Urinary bladder (tissue), 4 donors: ENCODE measurements around the gene MFAP1. TPM values are rescaled to one million over a fixed set of nuclear protein-coding genes. Genes with fewer than 3 reads are reported as not detected.

Experiments used
- DNase-seq: peaks from one replicate; pipeline ENCODE4 v3.0.0-alpha.2; 2015; ENCODE audit errors: extremely low spot score
- H3K27ac ChIP-seq: one replicate; pipeline ENCODE4 v1.5.1; 2013; ENCODE audit warnings: low read depth, mild to moderate bottlenecking, moderate library complexity
- H3K36me3 ChIP-seq: one replicate; pipeline ENCODE4 v1.6.1; 2013; ENCODE audit warnings: mild to moderate bottlenecking, moderate library complexity; ENCODE audit not compliant: insufficient read depth
- H3K4me1 ChIP-seq: one replicate; pipeline ENCODE4 v1.6.1; 2013; ENCODE audit warnings: mild to moderate bottlenecking, moderate library complexity; ENCODE audit not compliant: insufficient read depth
- H3K4me3 ChIP-seq: one replicate; pipeline ENCODE4 v1.5.1; 2013; ENCODE audit warnings: low read depth, low read length
- WGBS: extraction: QIAGEN DNeasy Blood & Tissue Kit; methylation state at CpG from one replicate; pipeline ENCODE4 v1.1.7; 2013; 5-methylcytosine and 5-hydroxymethylcytosine counted together
- polyA plus RNA-seq: library from polyadenylated mRNA; stranded (reverse); fragments of 200-250 nt; gene quantifications from one replicate; pipeline ENCODE4 v1.2.3, GENCODE V29; 2013
- total RNA-seq: library from RNA; depleted of rRNA; stranded (reverse); fragments of >200 nt; gene quantifications from one replicate; pipeline ENCODE4 v1.2.3, GENCODE V29; 2014
- donor health status: healthy with polysubstance abuse.
- donor health status: healthy.

MFAP1 gene
- total and polyA plus RNA-seq, 2 donors = 22.4 to 26.2 TPM

GRCh38 chr15:43800286-43801141, 24.0 kb downstream of the MFAP1 start, which contains the start of gene HYPK:
TSS of gene HYPK (plus strand) at chr15:43800599. CDS start at chr15:43800623, 24 bp downstream.
- DNase-seq = peak; percentile 79
- peak within 1 kb of the TSS; percentile 87 for H3K4me3 ChIP-seq
- WGBS = 3% methylated on average over 44 of the region's 44 CpGs
- H3K36me3 ChIP-seq = peaks cover 6% of the 10 kb centered on the region
- peak within 1 kb of the TSS; percentile 84 for H3K27ac ChIP-seq
- H3K4me1 ChIP-seq = peaks cover 2% of the 10 kb centered on the region

GRCh38 chr15:43799945-43800285, 24.6 kb downstream of the MFAP1 start, which contains the start of gene SERINC4:
TSS of gene SERINC4 (minus strand) at chr15:43800220. CDS start at chr15:43799986, 234 bp downstream.
- WGBS = 89% methylated on average over 8 of the region's 8 CpGs
- Histone ChIP-seq H3K4me3 (peak within 1 kb of the TSS; percentile 87), H3K4me1 (peaks cover 2% of the 10 kb centered on the region), H3K27ac (peak within 1 kb of the TSS; percentile 84), H3K36me3 (peaks cover 6% of the 10 kb centered on the region)
- DNase-seq = no peak

GRCh38 chr15:43799209-43799944, 25.1 kb downstream of the MFAP1 start:
- DNase-seq = no peak
- no peak overlapping the region for H3K4me3 ChIP-seq
- WGBS = 83% methylated on average over 16 of the region's 16 CpGs
- peaks cover 4% of the 10 kb centered on the region for H3K4me1 ChIP-seq
- peak overlapping the region; percentile 76 for H3K27ac ChIP-seq
- H3K36me3 ChIP-seq = peaks cover 4% of the 10 kb centered on the region

- H3K4me1 ChIP-seq = peaks cover 4% of the 10 kb centered on the region
- DNase-seq = no peak
- no peaks in the 10 kb centered on the region for H3K36me3 ChIP-seq
- no peak overlapping the region for H3K27ac ChIP-seq
- no peak overlapping the region for H3K4me3 ChIP-seq
- WGBS = 86% methylated on average over 3 of the region's 3 CpGs
Observed at GRCh38 chr15:43796566-43796965, 27.9 kb downstream of the MFAP1 start.

GRCh38 chr15:43795997-43796396, 28.5 kb downstream of the MFAP1 start:
- Histone ChIP-seq H3K27ac (no peak overlapping the region), H3K36me3 (no peaks in the 10 kb centered on the region), H3K4me3 (no peak overlapping the region), H3K4me1 (peaks cover 4% of the 10 kb centered on the region)
- DNase-seq = no peak

GRCh38 chr15:43795197-43795596, 29.3 kb downstream of the MFAP1 start:
- DNase-seq = no peak
- no peaks in the 10 kb centered on the region for H3K36me3 ChIP-seq
- H3K27ac ChIP-seq = no peak overlapping the region
- no peak overlapping the region for H3K4me3 ChIP-seq
- H3K4me1 ChIP-seq = peaks cover 4% of the 10 kb centered on the region
- 91% methylated on average over 2 of the region's 2 CpGs for WGBS

- WGBS = 64% methylated on average over 9 of the region's 9 CpGs
- no peak for DNase-seq
- Histone ChIP-seq H3K36me3 (no peaks in the 10 kb centered on the region), H3K4me3 (no peak overlapping the region), H3K4me1 (peaks cover 2% of the 10 kb centered on the region), H3K27ac (no peak overlapping the region)
Observed at GRCh38 chr15:43794269-43795037, 30.0 kb downstream of the MFAP1 start.

GRCh38 chr15:43793647-43794046, 30.8 kb downstream of the MFAP1 start:
- DNase-seq = no peak
- 86% methylated on average over 10 of the region's 10 CpGs for WGBS
- Histone ChIP-seq H3K27ac (no peak overlapping the region), H3K36me3 (no peaks in the 10 kb centered on the region), H3K4me3 (no peak overlapping the region), H3K4me1 (peaks cover 2% of the 10 kb centered on the region)

- H3K27ac ChIP-seq = peak overlapping the region; percentile 98
- peaks cover 2% of the 10 kb centered on the region for H3K4me1 ChIP-seq
- H3K36me3 ChIP-seq = no peaks in the 10 kb centered on the region
- no peak for DNase-seq
- 2% methylated on average over 33 of the region's 33 CpGs for WGBS
- H3K4me3 ChIP-seq = peak overlapping the region; percentile 80
Observed at GRCh38 chr15:43792761-43793476, 31.6 kb downstream of the MFAP1 start.

- Histone ChIP-seq H3K4me1 (peaks cover 2% of the 10 kb centered on the region), H3K36me3 (no peaks in the 10 kb centered on the region), H3K27ac (peak within 1 kb of the TSS; percentile 98), H3K4me3 (peak within 1 kb of the TSS; percentile 80)
- DNase-seq = peak; percentile 99
- WGBS = under 1% methylated on average over 66 of the region's 66 CpGs
Observed at GRCh38 chr15:43791993-43792760, 32.3 kb downstream of the MFAP1 start, which contains the start of gene SERF2. TSS of gene SERF2 (plus strand) at chr15:43792320. CDS start at chr15:43792377, 57 bp downstream.

GRCh38 chr15:43789409-43789808, 35.1 kb downstream of the MFAP1 start:
- H3K27ac ChIP-seq = no peak overlapping the region
- DNase-seq = no peak
- no peaks in the 10 kb centered on the region for H3K36me3 ChIP-seq
- H3K4me1 ChIP-seq = no peaks in the 10 kb centered on the region
- H3K4me3 ChIP-seq = no peak overlapping the region
- WGBS = 96% methylated on average over 3 of the region's 3 CpGs

GRCh38 chr15:43779016-43779415, 45.5 kb downstream of the MFAP1 start:
- WGBS = 91% methylated on average over 1 of the region's 1 CpG
- Histone ChIP-seq H3K36me3 (no peaks in the 10 kb centered on the region), H3K27ac (no peak overlapping the region), H3K4me3 (no peak overlapping the region), H3K4me1 (no peaks in the 10 kb centered on the region)
- no peak for DNase-seq
